NCI-H1436 treated with DMSO at 0.1 percent for 48 hours (cell line): ENCODE data around the gene FOLR1.

ENCODE experiments used
- DNase-seq: peaks from one replicate; lab custom pipeline; 2025; lab: John Stamatoyannopoulos, UW

The FOLR1 gene

GRCh38 chr11:72235351-72236057 lies 43.6 kb downstream of the FOLR1 start:
- DNase-seq: no peak

GRCh38 chr11:72236083-72236697 lies 44.2 kb downstream of the FOLR1 start:
- DNase-seq: no peak

DNA sequence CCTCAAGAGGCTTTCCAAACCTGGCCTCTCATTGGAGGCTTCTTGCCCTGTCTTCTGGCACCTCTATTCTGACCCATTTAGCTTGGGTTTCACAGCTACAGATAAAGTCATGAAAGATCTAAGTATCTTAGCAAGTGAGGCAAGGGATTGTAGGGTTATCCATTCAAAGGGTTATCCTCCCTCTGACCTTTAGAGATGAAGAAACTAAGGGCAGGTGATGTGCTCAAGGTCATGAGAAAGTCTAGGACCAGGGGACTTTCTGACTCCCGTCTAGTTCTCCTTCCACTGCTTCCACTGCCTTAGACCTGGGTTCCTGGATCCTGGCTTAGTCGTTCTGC lies 44.8 kb downstream of the FOLR1 start:
- no peak for DNase-seq

DNA sequence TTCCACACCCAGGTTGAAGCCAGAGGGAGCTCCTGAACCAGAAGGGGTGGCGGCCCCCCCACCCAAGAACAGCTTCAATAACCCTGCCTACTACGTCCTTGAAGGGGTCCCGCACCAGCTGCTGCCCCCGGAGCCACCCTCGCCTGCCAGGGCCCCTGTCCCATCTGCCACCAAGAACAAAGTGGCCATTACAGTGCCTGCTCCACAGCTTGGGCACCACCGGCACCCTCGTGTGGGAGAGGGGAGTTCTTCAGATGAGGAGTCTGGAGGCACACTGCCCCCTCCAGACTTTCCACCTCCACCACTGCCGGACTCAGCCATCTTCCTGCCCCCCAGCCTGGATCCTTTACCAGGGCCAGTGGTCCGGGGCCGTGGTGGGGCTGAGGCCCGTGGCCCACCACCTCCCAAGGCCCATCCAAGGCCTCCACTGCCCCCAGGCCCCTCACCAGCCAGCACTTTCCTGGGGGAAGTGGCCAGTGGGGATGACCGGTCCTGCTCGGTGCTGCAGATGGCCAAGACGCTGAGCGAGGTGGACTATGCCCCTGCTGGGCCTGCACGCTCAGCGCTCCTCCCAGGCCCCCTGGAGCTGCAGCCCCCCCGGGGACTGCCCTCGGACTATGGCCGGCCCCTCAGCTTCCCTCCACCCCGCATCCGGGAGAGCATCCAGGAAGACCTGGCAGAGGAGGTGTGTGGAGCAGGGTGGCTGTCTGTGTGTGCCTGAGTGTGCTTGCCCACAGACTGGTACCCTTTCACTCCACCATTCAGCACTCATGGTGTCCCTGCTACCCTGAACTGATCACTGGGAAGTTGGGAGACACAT lies 45.4 kb downstream of the FOLR1 start:
- DNase-seq: no peak

- DNase-seq: no peak
Observed at GRCh38 chr11:72238040-72238450, 46.1 kb downstream of the FOLR1 start.

DNA sequence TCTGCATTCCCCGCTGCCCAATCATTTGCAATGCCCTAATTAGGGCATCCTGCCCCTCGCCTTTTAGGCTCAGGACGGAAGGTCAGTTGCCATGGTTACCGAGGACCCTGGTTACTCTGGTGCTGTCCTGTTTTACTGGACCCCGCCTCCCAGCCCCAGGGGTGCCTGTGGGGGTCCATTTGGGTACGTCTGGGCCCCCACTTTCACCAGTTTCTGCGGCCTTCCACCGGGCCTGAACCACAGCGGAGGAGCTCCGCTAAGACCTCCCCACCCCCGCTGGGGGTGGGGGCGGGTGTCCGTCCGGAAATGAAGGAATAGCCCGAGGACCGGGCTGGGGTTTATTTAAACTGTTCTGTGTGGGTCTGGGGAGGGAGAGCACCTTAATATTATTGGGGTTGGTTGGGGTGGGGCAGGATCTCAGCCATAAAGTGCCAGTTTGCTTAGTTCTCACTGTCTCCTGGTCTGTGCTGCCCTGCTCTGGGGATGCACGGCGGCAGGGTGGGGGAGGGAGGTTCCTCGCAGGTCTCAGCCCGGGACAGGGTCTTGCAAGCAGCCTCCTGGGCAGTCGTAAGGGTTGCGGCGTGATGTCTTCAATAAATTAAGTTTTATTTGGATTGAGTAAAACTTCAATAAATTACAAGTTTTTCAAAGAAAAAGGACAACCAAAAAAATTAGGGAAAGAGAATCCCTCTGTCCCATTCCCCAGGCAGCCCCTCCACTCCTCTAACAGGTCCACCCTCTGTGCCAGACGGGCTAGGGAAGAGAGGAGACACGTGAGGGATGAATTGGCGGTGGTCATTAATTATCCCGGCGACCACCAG lies 46.8 kb downstream of the FOLR1 start:
- DNase-seq: no peak

GRCh38 chr11:72239313-72239848 lies 47.4 kb downstream of the FOLR1 start:
- no peak for DNase-seq

DNA sequence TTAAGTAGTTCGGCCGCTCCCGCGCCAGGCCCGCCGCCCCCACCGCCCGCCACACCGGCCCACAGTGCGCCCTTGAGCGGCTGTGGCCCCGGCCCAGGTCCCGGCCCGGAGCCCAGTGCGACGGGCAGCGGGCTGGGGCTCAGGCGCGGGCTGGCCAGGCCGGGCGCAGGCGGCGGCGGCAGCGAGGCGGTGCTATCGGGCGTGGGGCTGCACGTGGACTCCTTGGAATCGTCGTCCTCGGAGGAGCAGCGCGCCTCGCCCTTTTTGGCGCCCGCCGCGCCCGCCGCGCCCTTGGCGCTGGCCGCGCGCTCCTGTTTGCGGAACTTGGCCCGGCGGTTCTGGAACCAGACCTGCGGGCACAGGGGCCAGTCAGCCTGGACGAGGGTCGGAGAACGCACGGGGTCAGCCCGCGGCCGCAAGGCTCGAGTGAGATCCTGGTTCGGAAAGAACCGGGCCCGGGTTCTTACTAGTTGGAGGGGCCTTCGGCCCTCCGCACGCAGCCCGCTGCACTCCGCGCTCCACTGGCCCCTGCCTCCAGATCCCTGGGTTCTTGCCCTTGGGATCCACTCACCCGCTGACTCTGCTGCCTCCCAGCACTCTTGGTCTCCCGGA lies 48.0 kb downstream of the FOLR1 start:
- DNase-seq: no peak

GRCh38 chr11:72240461-72241290 lies 48.7 kb downstream of the FOLR1 start:
- no peak for DNase-seq

GRCh38 chr11:72241291-72241781 lies 49.4 kb downstream of the FOLR1 start:
- no peak for DNase-seq

DNA sequence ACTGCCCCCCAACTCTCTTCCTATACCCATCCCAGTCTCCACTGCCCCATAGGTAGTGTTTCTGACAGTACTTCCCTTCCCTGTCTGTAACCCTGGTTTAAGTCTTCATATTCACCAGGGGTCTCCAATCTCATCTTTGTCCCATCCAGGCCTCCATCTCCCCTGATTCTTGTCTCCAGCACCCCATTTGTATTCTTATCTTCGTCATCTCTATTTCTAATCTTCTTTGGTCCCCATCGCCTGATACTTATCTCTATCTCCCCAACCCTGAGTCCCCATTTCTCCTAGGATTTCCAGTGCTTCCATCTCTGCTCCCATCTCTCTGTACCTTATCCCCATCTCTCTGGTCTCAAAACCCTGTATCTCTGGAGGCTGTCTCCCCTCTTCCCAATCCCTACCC lies 50.2 kb downstream of the FOLR1 start:
- no peak for DNase-seq

- no peak for DNase-seq
Observed at GRCh38 chr11:72243173-72244059, 51.5 kb downstream of the FOLR1 start.

DNA sequence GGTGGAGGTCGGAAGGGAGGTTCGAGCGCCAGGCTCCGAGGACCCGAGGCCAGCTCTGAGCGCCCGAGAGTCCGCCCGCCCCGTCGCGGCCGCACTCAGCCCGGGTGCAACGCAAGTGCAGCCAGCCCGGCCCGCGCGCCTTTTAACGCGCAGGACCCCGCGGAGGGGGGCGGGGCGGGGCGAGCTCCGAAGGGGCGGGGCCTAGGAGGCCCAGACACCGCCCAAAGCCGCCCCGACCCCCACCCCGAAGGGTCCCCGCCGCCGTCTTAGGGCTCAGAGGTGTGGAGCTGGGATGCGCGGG lies 52.1 kb downstream of the FOLR1 start, which contains the start of gene PHOX2A:
Gene PHOX2A (minus strand): TSS at position 117 of the 301 bp plus-strand sequence. CDS start 172 bp downstream, outside the sequence.
- no peak for DNase-seq

DNA sequence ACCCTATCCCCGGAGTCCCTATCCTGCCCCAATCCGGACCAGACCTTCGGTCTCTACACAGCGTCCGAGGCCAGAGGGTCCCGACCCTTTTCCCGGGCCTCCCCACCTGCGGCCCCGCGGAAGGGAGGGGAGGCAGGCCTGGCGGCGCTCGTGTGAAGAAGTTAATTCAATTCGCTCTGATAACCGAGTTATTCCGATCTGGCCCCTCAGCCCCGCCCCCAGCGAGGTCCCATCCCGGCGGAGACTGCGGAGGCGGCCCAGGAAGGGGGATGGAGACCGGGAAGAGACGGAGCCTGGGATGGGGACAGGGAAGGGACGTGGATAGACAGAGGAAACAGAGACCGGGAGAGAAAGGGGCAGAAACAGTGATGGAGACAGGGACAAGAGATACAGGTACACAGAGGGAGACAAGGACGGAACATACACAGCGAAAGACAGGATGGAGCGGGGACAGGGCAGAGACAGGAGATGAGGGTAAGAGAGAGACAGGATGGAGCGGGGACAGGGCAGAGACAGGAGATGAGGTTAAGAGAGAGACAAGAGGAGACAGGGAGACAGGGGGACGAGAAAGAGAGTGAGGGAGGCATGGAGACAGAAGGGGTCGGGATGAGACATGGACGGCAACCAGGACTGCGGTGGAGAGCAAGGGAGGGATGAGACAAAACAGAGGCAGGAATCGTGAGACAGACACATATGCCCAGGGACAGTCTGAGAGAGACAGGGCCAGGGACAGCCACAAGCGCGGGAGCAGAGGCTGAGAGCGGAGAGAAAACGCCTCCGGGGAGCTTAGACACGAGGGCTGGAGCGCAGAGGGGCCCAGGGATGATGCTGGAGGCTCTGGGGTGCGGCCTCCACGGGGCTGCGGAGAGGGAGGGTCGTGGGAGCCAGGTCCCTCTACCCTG lies 52.7 kb downstream of the FOLR1 start:
- no peak for DNase-seq

GRCh38 chr11:72245263-72245816 lies 53.4 kb downstream of the FOLR1 start:
- DNase-seq: no peak
